Measurements from ENCODE around the gene QRICH1. TPM values are rescaled to one million over a fixed set of nuclear protein-coding genes. Genes with fewer than 3 reads are reported as not detected.
A peak's percentile ranks its signal among the peaks of the same experiment; 100 is the strongest.

QRICH1 gene
- total RNA-seq, 1 donor from 2014 or later = 123 TPM

- no peak for TF ChIP-seq CTCF (conservative IDR thresholded peaks at IDR 0.05)
- Mint-ChIP-seq H3K4me1 (ENCODE audit: unreplicated experiment) (peaks cover 12% of the 10 kb centered on the region), H3K27ac (peak overlapping the region; percentile 98), H3K27me3 (no peaks in the 10 kb centered on the region), H3K9me3 (no peaks in the 10 kb centered on the region), H3K4me3 (peak overlapping the region; percentile 95), H3K36me3 (peaks cover 7% of the 10 kb centered on the region)
- DNase-seq (ENCODE audit: extremely low spot score, unreplicated experiment) = no peak
Observed at GRCh38 chr3:49104052-49104426, 10.2 kb upstream of the QRICH1 start.

- Mint-ChIP-seq H3K9me3 (no peaks in the 10 kb centered on the region), H3K4me3 (peak overlapping the region; percentile 25), H3K27me3 (no peaks in the 10 kb centered on the region), H3K27ac (no peak overlapping the region), H3K36me3 (peaks cover 11% of the 10 kb centered on the region), H3K4me1 (ENCODE audit: unreplicated experiment) (peaks cover 11% of the 10 kb centered on the region)
- TF ChIP-seq CTCF (conservative IDR thresholded peaks at IDR 0.05) = no peak
- no peak for DNase-seq (ENCODE audit: extremely low spot score, unreplicated experiment)
Observed at GRCh38 chr3:49100046-49100615, 6.3 kb upstream of the QRICH1 start.

- H3K27me3 Mint-ChIP-seq = no peaks in the 10 kb centered on the region
- H3K9me3 Mint-ChIP-seq = no peaks in the 10 kb centered on the region
- no peak overlapping the region for H3K4me3 Mint-ChIP-seq
- no peak for TF ChIP-seq CTCF (conservative IDR thresholded peaks at IDR 0.05)
- DNase-seq (ENCODE audit: extremely low spot score, unreplicated experiment) = no peak
- peaks cover 11% of the 10 kb centered on the region for H3K36me3 Mint-ChIP-seq
- H3K4me1 Mint-ChIP-seq (ENCODE audit: unreplicated experiment) = peaks cover 5% of the 10 kb centered on the region
- H3K27ac Mint-ChIP-seq = no peak overlapping the region
Observed at GRCh38 chr3:49098910-49099630, 5.2 kb upstream of the QRICH1 start.

- peaks cover 11% of the 10 kb centered on the region for H3K36me3 Mint-ChIP-seq
- peaks cover 3% of the 10 kb centered on the region for H3K4me1 Mint-ChIP-seq (ENCODE audit: unreplicated experiment)
- H3K4me3 Mint-ChIP-seq = no peak overlapping the region
- H3K9me3 Mint-ChIP-seq = no peaks in the 10 kb centered on the region
- TF ChIP-seq CTCF (conservative IDR thresholded peaks at IDR 0.05) = no peak
- H3K27ac Mint-ChIP-seq = no peak overlapping the region
- no peak for DNase-seq (ENCODE audit: extremely low spot score, unreplicated experiment)
- H3K27me3 Mint-ChIP-seq = no peaks in the 10 kb centered on the region
Observed at GRCh38 chr3:49098429-49098828, 4.6 kb upstream of the QRICH1 start.

- DNase-seq (ENCODE audit: extremely low spot score, unreplicated experiment) = peak; percentile 89
- no peak for TF ChIP-seq CTCF (conservative IDR thresholded peaks at IDR 0.05)
- peak overlapping the region; percentile 95 for H3K4me3 Mint-ChIP-seq
- H3K9me3 Mint-ChIP-seq = no peaks in the 10 kb centered on the region
- no peaks in the 10 kb centered on the region for H3K27me3 Mint-ChIP-seq
- H3K27ac Mint-ChIP-seq = peak overlapping the region; percentile 98
- H3K4me1 Mint-ChIP-seq (ENCODE audit: unreplicated experiment) = peaks cover 18% of the 10 kb centered on the region
- no peaks in the 10 kb centered on the region for H3K36me3 Mint-ChIP-seq
Observed at GRCh38 chr3:49092938-49093852, 676 bp downstream of the QRICH1 start.

All from type B pancreatic cell (in vitro differentiated cells).